Measurements from ENCODE around the gene SOX6. TPM values are rescaled to one million over a fixed set of nuclear protein-coding genes. Genes with fewer than 3 reads are reported as not detected.

Gene SOX6
- total RNA-seq, 2 experiments from 2014 or later: not detected

- H3K4me3 Mint-ChIP-seq: no peak overlapping the region
- ATAC-seq (no peak), DNase-seq (peak; percentile 47)
- POLR2A ChIA-PET: no interaction called here
- no peaks in the 10 kb centered on the region for H3K36me3 Mint-ChIP-seq (ENCODE audit: low read depth)
- H3K27me3 Mint-ChIP-seq (ENCODE audit: low read depth): no peaks in the 10 kb centered on the region
- H3K9me3 Mint-ChIP-seq (ENCODE audit: insufficient read depth): no peaks in the 10 kb centered on the region
- H3K4me1 Mint-ChIP-seq (ENCODE audit: low read depth): peaks cover 4% of the 10 kb centered on the region
- no peak overlapping the region for H3K27ac Mint-ChIP-seq
- CTCF ChIA-PET: interaction anchor here (1.4 kb wide), 1 partner anchor 333 kb away, joined by 3 read pairs; no protein-coding TSS in a partner anchor
These were observed 76.1 kb downstream of the SOX6 start for GRCh38 chr11:16280256-16280682.

DNA sequence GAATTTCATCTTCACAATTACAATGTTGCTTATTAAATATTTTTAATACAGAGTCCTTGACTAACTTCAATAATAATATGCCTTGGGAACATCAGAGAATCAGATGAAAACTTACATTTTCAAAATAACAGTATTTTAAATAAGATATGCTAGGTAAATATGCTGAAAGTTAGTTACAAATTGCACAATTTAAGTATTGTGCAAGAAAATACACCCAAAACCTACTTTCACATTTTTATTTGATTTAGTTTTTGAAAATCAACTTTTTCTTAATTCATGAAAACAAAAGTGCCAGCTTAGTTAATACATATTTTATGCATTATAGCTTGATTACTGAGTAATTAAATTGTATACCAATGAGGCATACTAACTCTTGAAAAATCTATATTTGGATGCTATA lies 76.8 kb downstream of the SOX6 start:
- ChIA-PET POLR2A (no interaction called here), CTCF (interaction anchor here (1.4 kb wide), 1 partner anchor 334 kb away, joined by 3 read pairs; no protein-coding TSS in a partner anchor)
- Mint-ChIP-seq H3K4me1 (ENCODE audit: low read depth) (peaks cover 4% of the 10 kb centered on the region), H3K27me3 (ENCODE audit: low read depth) (no peaks in the 10 kb centered on the region), H3K9me3 (ENCODE audit: insufficient read depth) (no peaks in the 10 kb centered on the region), H3K27ac (no peak overlapping the region), H3K36me3 (ENCODE audit: low read depth) (no peaks in the 10 kb centered on the region), H3K4me3 (no peak overlapping the region)
- ATAC-seq: no peak
- no peak for DNase-seq

DNA sequence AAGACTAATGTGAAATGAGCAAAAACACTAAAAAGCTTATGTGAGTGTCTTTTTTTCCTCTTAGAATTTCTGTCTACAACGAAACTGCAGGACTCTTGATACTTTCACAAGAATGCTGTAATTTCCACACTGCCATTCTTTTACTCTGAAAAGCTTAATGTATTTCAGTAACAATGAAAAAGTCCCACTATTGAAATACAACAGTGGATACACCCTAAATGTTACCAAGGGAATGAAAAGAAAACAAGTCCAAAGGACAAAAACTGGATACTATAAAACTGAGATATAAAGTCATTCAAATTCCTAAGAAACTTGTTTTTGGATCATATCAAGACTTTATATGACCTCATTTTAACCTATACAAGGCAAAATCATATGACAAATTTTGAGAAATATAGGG lies 77.4 kb downstream of the SOX6 start:
- ChIA-PET CTCF (interaction anchor here (1.4 kb wide), 1 partner anchor 335 kb away, joined by 3 read pairs; no protein-coding TSS in a partner anchor), POLR2A (no interaction called here)

DNA sequence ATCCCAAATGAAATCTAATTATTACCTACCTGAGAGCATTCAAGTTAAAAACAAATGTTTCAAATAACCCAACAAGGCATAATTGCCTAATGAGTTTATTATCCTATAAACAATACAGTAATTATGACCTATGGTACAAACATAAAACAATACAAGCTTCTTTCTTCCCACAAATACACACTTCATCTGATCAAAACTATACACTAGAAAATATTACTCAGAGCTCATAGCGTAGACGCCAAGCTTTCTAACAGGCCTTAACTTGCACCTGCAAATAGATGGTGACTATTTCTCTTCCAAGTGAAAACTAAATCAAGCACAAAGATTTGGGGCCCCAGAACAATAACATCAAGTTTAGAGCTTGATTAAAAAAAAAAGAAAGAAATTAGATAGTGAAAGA lies 78.1 kb downstream of the SOX6 start:
- ATAC-seq (no peak), DNase-seq (no peak)
- H3K9me3 Mint-ChIP-seq (ENCODE audit: insufficient read depth): no peaks in the 10 kb centered on the region
- no peak overlapping the region for H3K27ac Mint-ChIP-seq
- peaks cover 4% of the 10 kb centered on the region for H3K4me1 Mint-ChIP-seq (ENCODE audit: low read depth)
- no peaks in the 10 kb centered on the region for H3K36me3 Mint-ChIP-seq (ENCODE audit: low read depth)
- H3K27me3 Mint-ChIP-seq (ENCODE audit: low read depth): no peaks in the 10 kb centered on the region
- ChIA-PET CTCF (no interaction called here), POLR2A (no interaction called here)
- H3K4me3 Mint-ChIP-seq: no peak overlapping the region

More for the DNA sequence above, 77.4 kb downstream of the SOX6 start:
- no peaks in the 10 kb centered on the region for H3K9me3 Mint-ChIP-seq (ENCODE audit: insufficient read depth)
- ATAC-seq: no peak
- H3K27me3 Mint-ChIP-seq (ENCODE audit: low read depth): no peaks in the 10 kb centered on the region
- DNase-seq: no peak
- no peak overlapping the region for H3K27ac Mint-ChIP-seq
- no peaks in the 10 kb centered on the region for H3K36me3 Mint-ChIP-seq (ENCODE audit: low read depth)
- no peak overlapping the region for H3K4me3 Mint-ChIP-seq
- peaks cover 4% of the 10 kb centered on the region for H3K4me1 Mint-ChIP-seq (ENCODE audit: low read depth)

- Mint-ChIP-seq H3K9me3 (ENCODE audit: insufficient read depth) (no peaks in the 10 kb centered on the region), H3K27me3 (ENCODE audit: low read depth) (no peaks in the 10 kb centered on the region), H3K36me3 (ENCODE audit: low read depth) (no peaks in the 10 kb centered on the region), H3K27ac (no peak overlapping the region), H3K4me1 (ENCODE audit: low read depth) (peaks cover 4% of the 10 kb centered on the region), H3K4me3 (no peak overlapping the region)
- no peak for ATAC-seq
- CTCF ChIA-PET: no interaction called here
- DNase-seq: no peak
- POLR2A ChIA-PET: no interaction called here
These were observed 80.1 kb downstream of the SOX6 start for GRCh38 chr11:16276251-16276650.

DNA sequence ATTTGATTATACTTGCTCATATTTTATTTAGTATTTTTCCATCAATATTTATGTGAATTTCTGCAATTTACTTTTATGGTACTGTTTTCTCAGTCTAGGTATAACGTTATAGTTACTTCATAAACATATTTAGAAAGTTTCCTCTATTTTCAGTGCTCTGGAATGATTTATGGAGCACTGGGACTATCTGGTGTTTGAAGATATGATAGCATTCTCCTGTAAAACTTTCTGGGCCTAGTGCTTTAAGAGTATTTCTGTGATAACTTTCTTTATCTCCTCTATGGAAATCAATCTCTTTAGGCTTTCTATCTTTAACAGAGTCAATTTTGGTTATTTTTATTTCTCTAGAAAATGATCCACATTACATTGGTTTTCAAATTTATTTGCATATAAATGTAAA lies 85.1 kb downstream of the SOX6 start:
- ChIA-PET CTCF (no interaction called here), POLR2A (no interaction called here)
- Mint-ChIP-seq H3K27me3 (ENCODE audit: low read depth) (no peaks in the 10 kb centered on the region), H3K27ac (no peak overlapping the region), H3K4me3 (no peak overlapping the region), H3K9me3 (ENCODE audit: insufficient read depth) (no peaks in the 10 kb centered on the region), H3K36me3 (ENCODE audit: low read depth) (no peaks in the 10 kb centered on the region), H3K4me1 (ENCODE audit: low read depth) (no peaks in the 10 kb centered on the region)
- DNase-seq (no peak), ATAC-seq (no peak)

GRCh38 chr11:16266021-16266420 lies 90.3 kb downstream of the SOX6 start:
- no peak for DNase-seq
- Mint-ChIP-seq H3K9me3 (ENCODE audit: insufficient read depth) (no peaks in the 10 kb centered on the region), H3K27me3 (ENCODE audit: low read depth) (no peaks in the 10 kb centered on the region), H3K4me3 (no peak overlapping the region), H3K4me1 (ENCODE audit: low read depth) (no peaks in the 10 kb centered on the region), H3K27ac (no peak overlapping the region), H3K36me3 (ENCODE audit: low read depth) (no peaks in the 10 kb centered on the region)
- no peak for ATAC-seq
- ChIA-PET CTCF (no interaction called here), POLR2A (no interaction called here)

DNA sequence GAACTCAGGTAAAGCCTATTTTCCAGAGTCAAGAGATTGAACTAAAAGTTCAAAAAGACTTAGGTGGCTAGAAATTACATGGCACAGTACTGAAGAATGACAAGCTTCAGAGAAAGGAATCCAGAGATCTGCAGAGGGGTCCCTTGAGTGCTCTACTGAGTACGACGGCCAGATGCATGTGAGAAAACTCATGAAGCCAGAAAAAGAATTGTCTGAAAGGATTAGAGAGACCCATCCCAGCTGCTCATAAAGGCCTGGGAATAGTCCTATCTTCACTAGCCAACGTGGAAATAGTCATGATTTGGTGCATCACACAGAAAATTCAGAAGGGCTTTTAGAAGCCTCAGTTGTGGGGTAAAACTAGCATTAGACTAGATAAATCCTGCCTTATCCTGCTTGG lies 91.3 kb downstream of the SOX6 start:
- Mint-ChIP-seq H3K27me3 (ENCODE audit: low read depth) (no peaks in the 10 kb centered on the region), H3K9me3 (ENCODE audit: insufficient read depth) (no peaks in the 10 kb centered on the region), H3K27ac (no peak overlapping the region), H3K4me1 (ENCODE audit: low read depth) (no peaks in the 10 kb centered on the region), H3K36me3 (ENCODE audit: low read depth) (no peaks in the 10 kb centered on the region), H3K4me3 (no peak overlapping the region)
- DNase-seq (no peak), ATAC-seq (no peak)
- ChIA-PET POLR2A (no interaction called here), CTCF (no interaction called here)

- Mint-ChIP-seq H3K4me3 (no peak overlapping the region), H3K27me3 (ENCODE audit: low read depth) (no peaks in the 10 kb centered on the region), H3K9me3 (ENCODE audit: insufficient read depth) (no peaks in the 10 kb centered on the region), H3K36me3 (ENCODE audit: low read depth) (no peaks in the 10 kb centered on the region), H3K4me1 (ENCODE audit: low read depth) (no peaks in the 10 kb centered on the region), H3K27ac (no peak overlapping the region)
- no peak for ATAC-seq
- POLR2A ChIA-PET: no interaction called here
- DNase-seq: no peak
- CTCF ChIA-PET: no interaction called here
These were observed 93.7 kb downstream of the SOX6 start for GRCh38 chr11:16262645-16262955.

DNA sequence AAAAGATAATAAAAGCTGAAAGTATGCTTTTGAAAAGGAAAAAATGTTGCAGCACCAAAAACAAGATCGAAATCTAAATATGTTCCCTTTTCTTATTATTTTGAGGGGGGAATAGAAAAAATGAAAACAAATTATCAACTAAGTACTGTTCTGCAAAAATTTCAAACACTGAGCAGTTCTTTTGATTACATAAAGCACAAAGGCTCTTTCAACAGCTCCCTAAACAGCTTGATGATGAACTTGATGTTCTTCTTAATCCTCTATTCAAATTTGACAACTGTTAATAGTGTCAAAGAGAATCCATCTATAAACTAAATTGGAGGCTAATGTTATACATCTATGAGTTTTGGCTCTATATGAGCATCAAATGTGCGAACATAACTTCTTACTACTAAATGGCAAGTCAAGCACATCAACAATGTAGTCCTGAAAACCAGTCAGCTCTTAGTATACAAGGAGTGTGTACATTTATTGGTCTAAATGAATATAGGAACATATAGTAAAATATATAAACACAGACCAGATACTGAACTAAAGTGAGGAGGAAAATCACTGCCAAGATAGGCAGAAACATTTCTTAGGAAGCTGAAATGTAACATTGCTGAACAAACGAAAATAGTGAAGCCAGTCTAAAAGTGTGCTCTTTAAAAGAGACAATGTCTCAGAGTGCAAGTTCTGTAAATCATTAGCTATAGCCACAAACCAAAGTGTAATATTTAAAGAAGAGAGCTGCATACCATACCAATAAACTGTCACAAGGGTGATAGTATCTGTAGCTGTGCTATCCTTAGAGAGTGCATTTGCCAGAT lies 94.3 kb downstream of the SOX6 start:
- POLR2A ChIA-PET: no interaction called here
- Mint-ChIP-seq H3K36me3 (ENCODE audit: low read depth) (no peaks in the 10 kb centered on the region), H3K27me3 (ENCODE audit: low read depth) (no peaks in the 10 kb centered on the region), H3K4me3 (no peak overlapping the region), H3K4me1 (ENCODE audit: low read depth) (no peaks in the 10 kb centered on the region), H3K27ac (no peak overlapping the region), H3K9me3 (ENCODE audit: insufficient read depth) (no peaks in the 10 kb centered on the region)
- DNase-seq: no peak
- ATAC-seq: no peak
- CTCF ChIA-PET: no interaction called here

GRCh38 chr11:16252373-16252772 lies 104.0 kb downstream of the SOX6 start:
- POLR2A ChIA-PET: no interaction called here
- H3K27ac Mint-ChIP-seq: no peak overlapping the region
- ATAC-seq: no peak

GRCh38 chr11:16248248-16248647 lies 108.1 kb downstream of the SOX6 start:
- no peaks in the 10 kb centered on the region for H3K9me3 Mint-ChIP-seq (ENCODE audit: insufficient read depth)
- H3K27ac Mint-ChIP-seq: no peak overlapping the region
- ChIA-PET CTCF (no interaction called here), POLR2A (no interaction called here)
- no peaks in the 10 kb centered on the region for H3K27me3 Mint-ChIP-seq (ENCODE audit: low read depth)
- DNase-seq (no peak), ATAC-seq (no peak)
- no peaks in the 10 kb centered on the region for H3K36me3 Mint-ChIP-seq (ENCODE audit: low read depth)
- H3K4me1 Mint-ChIP-seq (ENCODE audit: low read depth): no peaks in the 10 kb centered on the region
- H3K4me3 Mint-ChIP-seq: no peak overlapping the region

More at GRCh38 chr11:16252373-16252772, 104.0 kb downstream of the SOX6 start:
- no peaks in the 10 kb centered on the region for H3K4me1 Mint-ChIP-seq (ENCODE audit: low read depth)
- H3K4me3 Mint-ChIP-seq: no peak overlapping the region
- CTCF ChIA-PET: no interaction called here
- H3K27me3 Mint-ChIP-seq (ENCODE audit: low read depth): no peaks in the 10 kb centered on the region
- no peaks in the 10 kb centered on the region for H3K36me3 Mint-ChIP-seq (ENCODE audit: low read depth)
- DNase-seq: no peak
- H3K9me3 Mint-ChIP-seq (ENCODE audit: insufficient read depth): no peaks in the 10 kb centered on the region

- POLR2A ChIA-PET: no interaction called here
- DNase-seq (no peak), ATAC-seq (no peak)
- Mint-ChIP-seq H3K9me3 (ENCODE audit: insufficient read depth) (no peaks in the 10 kb centered on the region), H3K4me3 (no peak overlapping the region), H3K27ac (no peak overlapping the region), H3K36me3 (ENCODE audit: low read depth) (no peaks in the 10 kb centered on the region), H3K27me3 (ENCODE audit: low read depth) (no peaks in the 10 kb centered on the region), H3K4me1 (ENCODE audit: low read depth) (no peaks in the 10 kb centered on the region)
- CTCF ChIA-PET: no interaction called here
These were observed 113.5 kb downstream of the SOX6 start for GRCh38 chr11:16242806-16243205.
